Spleen (tissue), 7 donors: ENCODE results near the gene CERS3.

Source experiments
- CTCF ChIP-seq, 11 experiments: fragments of 200-600 bp in 7 of 11; fragments of 450-650 bp in 4 of 11; sonication (generic) in 4 of 11; IDR thresholded peaks in 8 of 11; conservative IDR thresholded peaks in 3 of 11; 1 replicate in 7 of 11; 2 replicates in 4 of 11; pipeline versions ENCODE4 v1.4.0 to v1.8.0; 2016 to 2021; ENCODE audit warnings: antibody characterized with exemption in 11 of 11, inconsistent platforms in 4 of 11, mild to moderate bottlenecking in 1 of 11
- POLR2A ChIP-seq, 3 donors: fragments of 450-650 bp; IDR thresholded peaks; one replicate each; pipeline ENCODE4 v1.5.1; 2017; ENCODE audit warnings: antibody characterized with exemption in 3 of 3, mild to moderate bottlenecking in 1 of 3
- POLR2AphosphoS5 ChIP-seq, 3 donors: sonication (generic); formaldehyde crosslinking; IDR thresholded peaks; one replicate each; pipeline ENCODE4 v1.5.1; 2017; ENCODE audit warnings: antibody characterized with exemption in 3 of 3
- donor health status: DM: no; HTN: no; CAD: no; lungs with moderate emphysema.
- donor health status: DM: no; HTN: no; CAD: no.
- donor health status: DM: no; HTN: no; CAD: no.

- TF ChIP-seq CTCF (IDR thresholded peaks at IDR 0.05 in 8 of 11, conservative IDR thresholded peaks at IDR 0.05 in 3 of 11) (no peak), POLR2AphosphoS5 (IDR thresholded peaks at IDR 0.05) (no peak), POLR2A (IDR thresholded peaks at IDR 0.05) (no peak)
Observed at GRCh38 chr15:100573526-100573925, 44.8 kb upstream of the CERS3 start.
